OCI-LY1 (cell line): ENCODE data around the gene NEU1.

ENCODE experiments used
- H2AFZ ChIP-seq: fragments of 200-600 bp; sonication (generic), shearing (Covaris generic); 2 replicates; pipeline ENCODE4 v1.6.0; 2014; ENCODE audit warnings: antibody characterized with exemption, mild to moderate bottlenecking, low read length
- H3F3A ChIP-seq: fragments of 200-600 bp; sonication (generic), shearing (Covaris generic); 2 replicates; pipeline ENCODE4 v1.6.0; 2014; ENCODE audit warnings: mild to moderate bottlenecking, antibody characterized with exemption, low read length, moderate library complexity; ENCODE audit not compliant: insufficient read depth
- H3K27ac ChIP-seq: fragments of 200-600 bp; sonication (generic); 2 replicates; pipeline ENCODE4 v1.5.1; 2014; ENCODE audit warnings: low read length, mixed run types, mild to moderate bottlenecking, low read depth; ENCODE audit not compliant: poor library complexity, severe bottlenecking
- H3K27me3 ChIP-seq: fragments of 200-600 bp; sonication (generic); 2 replicates; pipeline ENCODE4 v1.6.0; 2014; ENCODE audit warnings: antibody characterized with exemption, mild to moderate bottlenecking, low read length, moderate library complexity; ENCODE audit not compliant: insufficient read depth
- H3K36me3 ChIP-seq: fragments of 200-600 bp; sonication (generic); 2 replicates; pipeline ENCODE4 v1.6.1; 2014; ENCODE audit warnings: mild to moderate bottlenecking, antibody characterized with exemption, low read length, moderate library complexity, mixed read lengths; ENCODE audit not compliant: insufficient read depth
- H3K4me1 ChIP-seq: fragments of 200-600 bp; sonication (generic); 2 replicates; pipeline ENCODE4 v1.5.1; 2014; ENCODE audit warnings: mild to moderate bottlenecking, low read length, moderate library complexity; ENCODE audit not compliant: insufficient read depth, severe bottlenecking
- H3K4me2 ChIP-seq: fragments of 200-600 bp; sonication (generic), shearing (Covaris generic); 2 replicates; pipeline ENCODE4 v1.6.1; 2014; ENCODE audit warnings: low read length
- H3K4me3 ChIP-seq: fragments of 200-600 bp; sonication (generic); 2 replicates; pipeline ENCODE4 v1.5.1; 2014; ENCODE audit warnings: low read length, low read depth, mild to moderate bottlenecking, mixed read lengths; ENCODE audit not compliant: poor library complexity, severe bottlenecking
- H3K79me2 ChIP-seq: fragments of 200-600 bp; shearing (Covaris generic); 2 replicates; pipeline ENCODE4 v1.6.1; 2016; ENCODE audit warnings: mixed run types, low read length, mixed read lengths; ENCODE audit not compliant: insufficient read depth
- H3K9ac ChIP-seq: fragments of 200-600 bp; sonication (generic), shearing (Covaris generic); 2 replicates; pipeline ENCODE4 v1.6.1; 2014; ENCODE audit warnings: mild to moderate bottlenecking, low read length, mixed read lengths
- H3K9me2 ChIP-seq: fragments of 200-600 bp; sonication (generic), shearing (Covaris generic); 2 replicates; pipeline ENCODE4 v1.6.1; 2014; ENCODE audit warnings: low read depth, mild to moderate bottlenecking, low read length, mixed read lengths
- H3K9me3 ChIP-seq: fragments of 200-600 bp; shearing (Covaris generic); 2 replicates; pipeline ENCODE4 v1.6.1; 2014; ENCODE audit warnings: low read length, mixed read lengths
- H4K20me1 ChIP-seq: fragments of 200-600 bp; sonication (generic), shearing (Covaris generic); 2 replicates; pipeline ENCODE4 v1.6.0; 2016; ENCODE audit warnings: mild to moderate bottlenecking, low read length; ENCODE audit not compliant: insufficient read depth
- EZH2 ChIP-seq: fragments of 200-600 bp; sonication (generic), shearing (Covaris generic); IDR thresholded peaks from 2 replicates; pipeline ENCODE4 v1.8.0; 2017; ENCODE audit warnings: borderline replicate concordance, mixed run types, mild to moderate bottlenecking, antibody characterized with exemption, low read length, moderate library complexity, mixed read lengths
- TF ChIP-seq, protein P1 (sequence below): fragments of 200-600 bp; sonication (generic), shearing (Covaris generic); IDR thresholded peaks from 2 replicates; pipeline ENCODE4 v1.5.1; 2017; ENCODE audit warnings: mild to moderate bottlenecking, antibody characterized with exemption, low read length, moderate library complexity, mixed read lengths

The NEU1 gene

DNA sequence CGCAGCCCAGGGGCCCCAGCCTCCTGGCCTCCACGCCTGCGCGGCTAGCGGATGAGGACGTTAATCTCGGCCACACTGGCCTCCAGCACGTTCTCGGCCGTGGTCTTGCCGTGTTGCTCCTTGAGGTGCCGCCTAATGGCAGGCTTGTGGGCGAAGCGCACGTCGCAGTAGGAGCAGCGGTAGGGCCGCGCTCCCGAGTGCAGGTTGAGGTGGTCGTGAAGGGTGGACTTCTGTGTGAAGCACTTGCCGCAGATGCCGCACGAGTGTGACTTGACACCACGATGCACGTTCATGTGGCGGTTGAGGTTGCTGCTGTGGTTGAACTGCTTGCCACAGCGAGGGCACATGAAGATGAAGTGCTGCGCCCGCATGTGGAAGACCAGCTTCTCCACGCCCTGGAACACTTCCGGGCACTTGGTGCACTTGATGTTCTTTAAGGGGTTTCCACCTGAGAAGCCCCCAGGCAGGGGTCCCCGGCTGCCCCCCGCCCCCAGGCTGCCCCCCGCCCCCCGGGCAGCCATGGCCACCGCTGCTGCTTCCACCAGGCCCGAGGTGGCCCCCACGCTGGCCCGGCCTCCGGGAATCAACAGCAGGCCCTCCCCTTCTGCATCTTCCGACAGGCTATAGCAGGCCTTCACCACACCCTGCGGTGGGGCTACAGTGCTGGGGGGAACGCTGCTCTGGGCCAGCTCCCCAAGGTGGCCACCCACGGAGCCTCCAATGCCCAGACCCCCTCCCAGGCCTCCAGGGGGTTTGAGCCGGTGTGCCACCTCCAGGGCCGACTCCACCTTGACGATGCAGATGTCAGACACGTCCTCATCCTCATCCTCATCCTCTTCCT, 37.5 kb upstream of the NEU1 start:
- Histone ChIP-seq H3K9me2 (no peaks in the 10 kb centered on the region), H2AFZ (no peak overlapping the region), H3K27me3 (no peaks in the 10 kb centered on the region), H3F3A (no peaks in the 10 kb centered on the region), H3K4me2 (peak overlapping the region; percentile 68), H3K9me3 (no peaks in the 10 kb centered on the region), H4K20me1 (no peaks in the 10 kb centered on the region), H3K4me1 (peaks cover 46% of the 10 kb centered on the region), H3K9ac (peak overlapping the region; percentile 5; the same call in 1 of the 2 replicates), H3K36me3 (peaks cover 11% of the 10 kb centered on the region; the same call in 1 of the 2 replicates), H3K27ac (peak overlapping the region; percentile 42), H3K4me3 (peak overlapping the region; percentile 21), H3K79me2 (no peaks in the 10 kb centered on the region)
- TF ChIP-seq, protein P1, sequence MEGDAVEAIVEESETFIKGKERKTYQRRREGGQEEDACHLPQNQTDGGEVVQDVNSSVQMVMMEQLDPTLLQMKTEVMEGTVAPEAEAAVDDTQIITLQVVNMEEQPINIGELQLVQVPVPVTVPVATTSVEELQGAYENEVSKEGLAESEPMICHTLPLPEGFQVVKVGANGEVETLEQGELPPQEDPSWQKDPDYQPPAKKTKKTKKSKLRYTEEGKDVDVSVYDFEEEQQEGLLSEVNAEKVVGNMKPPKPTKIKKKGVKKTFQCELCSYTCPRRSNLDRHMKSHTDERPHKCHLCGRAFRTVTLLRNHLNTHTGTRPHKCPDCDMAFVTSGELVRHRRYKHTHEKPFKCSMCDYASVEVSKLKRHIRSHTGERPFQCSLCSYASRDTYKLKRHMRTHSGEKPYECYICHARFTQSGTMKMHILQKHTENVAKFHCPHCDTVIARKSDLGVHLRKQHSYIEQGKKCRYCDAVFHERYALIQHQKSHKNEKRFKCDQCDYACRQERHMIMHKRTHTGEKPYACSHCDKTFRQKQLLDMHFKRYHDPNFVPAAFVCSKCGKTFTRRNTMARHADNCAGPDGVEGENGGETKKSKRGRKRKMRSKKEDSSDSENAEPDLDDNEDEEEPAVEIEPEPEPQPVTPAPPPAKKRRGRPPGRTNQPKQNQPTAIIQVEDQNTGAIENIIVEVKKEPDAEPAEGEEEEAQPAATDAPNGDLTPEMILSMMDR = no peak
- no peak for TF ChIP-seq EZH2

DNA sequence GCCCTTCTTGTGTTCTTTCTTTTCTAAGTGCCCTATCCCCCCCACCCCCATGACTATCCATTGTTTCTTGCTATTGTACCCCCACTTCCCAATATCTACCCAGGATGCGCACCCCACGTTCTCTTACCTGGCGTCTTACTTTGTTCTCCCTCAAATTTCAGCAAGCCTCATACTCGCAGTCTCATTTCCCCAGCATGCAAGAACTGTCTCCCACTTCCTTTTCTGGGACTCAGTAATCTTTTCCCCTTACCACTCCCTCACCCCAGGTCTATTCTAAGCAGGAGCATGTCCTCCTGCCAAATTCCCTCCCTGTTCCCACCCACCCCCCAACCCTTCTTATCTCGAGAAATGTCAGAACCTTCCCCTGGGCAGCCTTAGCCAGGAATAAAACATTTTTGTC, 36.6 kb upstream of the NEU1 start:
- Histone ChIP-seq H3K9me2 (no peaks in the 10 kb centered on the region), H3K9me3 (no peaks in the 10 kb centered on the region), H2AFZ (no peak overlapping the region), H3K4me1 (peaks cover 46% of the 10 kb centered on the region), H3K27ac (no peak overlapping the region), H3K79me2 (no peaks in the 10 kb centered on the region), H3F3A (no peaks in the 10 kb centered on the region), H4K20me1 (no peaks in the 10 kb centered on the region), H3K36me3 (peaks cover 15% of the 10 kb centered on the region; the same call in 1 of the 2 replicates), H3K4me3 (peak overlapping the region; percentile 69), H3K27me3 (no peaks in the 10 kb centered on the region), H3K9ac (peak overlapping the region; percentile 86; the same call in 1 of the 2 replicates), H3K4me2 (peak overlapping the region; percentile 68)
- TF ChIP-seq, protein P1 = no peak
- no peak for TF ChIP-seq EZH2

GRCh38 chr6:31898383-31899011, 35.9 kb upstream of the NEU1 start:
- no peaks in the 10 kb centered on the region for H3K9me3 ChIP-seq
- peaks cover 46% of the 10 kb centered on the region for H3K4me1 ChIP-seq
- peak overlapping the region; percentile 69 for H3K4me3 ChIP-seq
- H3K79me2 ChIP-seq = no peaks in the 10 kb centered on the region
- peak overlapping the region; percentile 86 for H3K9ac ChIP-seq
- peak overlapping the region; percentile 81 for H3K27ac ChIP-seq
- peak overlapping the region; percentile 68 for H3K4me2 ChIP-seq
- TF ChIP-seq, protein P1 = no peak
- no peak for TF ChIP-seq EZH2
- no peaks in the 10 kb centered on the region for H3K27me3 ChIP-seq
- H4K20me1 ChIP-seq = no peaks in the 10 kb centered on the region
- H3K36me3 ChIP-seq = peaks cover 16% of the 10 kb centered on the region; the same call in 1 of the 2 replicates
- no peak overlapping the region for H2AFZ ChIP-seq
- H3K9me2 ChIP-seq = no peaks in the 10 kb centered on the region
- H3F3A ChIP-seq = no peaks in the 10 kb centered on the region
